ENCODE data around the gene AP1B1.

Gene AP1B1

DNA sequence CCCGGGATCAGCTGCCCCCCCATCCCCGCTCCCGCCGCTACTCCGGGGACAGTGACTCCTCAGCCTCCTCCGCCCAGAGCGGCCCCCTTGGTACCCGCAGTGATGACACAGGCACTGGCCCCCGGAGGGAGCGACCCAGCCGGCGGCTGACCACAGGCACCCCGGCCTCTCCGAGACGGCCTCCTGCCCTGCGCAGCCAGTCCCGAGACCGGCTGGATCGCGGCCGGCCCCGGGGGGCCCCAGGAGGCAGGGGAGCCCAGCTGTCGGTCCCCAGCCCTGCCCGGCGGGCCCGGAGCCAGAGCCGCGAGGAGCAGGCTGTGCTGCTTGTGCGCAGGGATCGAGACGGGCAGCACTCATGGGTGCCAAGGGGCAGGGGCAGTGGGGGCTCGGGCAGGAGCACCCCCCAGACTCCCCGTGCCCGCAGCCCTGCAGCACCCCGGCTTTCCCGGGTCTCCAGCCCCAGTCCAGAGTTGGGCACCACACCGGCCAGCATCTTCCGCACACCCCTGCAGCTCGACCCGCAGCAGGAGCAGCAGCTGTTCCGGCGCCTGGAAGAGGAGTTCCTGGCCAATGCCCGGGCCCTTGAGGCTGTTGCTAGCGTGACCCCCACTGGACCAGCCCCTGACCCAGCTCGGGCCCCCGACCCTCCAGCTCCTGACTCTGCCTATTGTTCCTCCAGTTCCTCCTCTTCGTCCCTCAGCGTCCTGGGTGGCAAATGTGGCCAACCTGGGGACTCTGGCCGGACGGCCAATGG lies 76.7 kb downstream of the AP1B1 start:
- no peak for DNase-seq

GRCh38 chr22:29310863-29311339 lies 77.5 kb downstream of the AP1B1 start:
- DNase-seq, result peak; percentile 60

- no peak for DNase-seq
Observed at GRCh38 chr22:29310065-29310862, 78.1 kb downstream of the AP1B1 start.

DNA sequence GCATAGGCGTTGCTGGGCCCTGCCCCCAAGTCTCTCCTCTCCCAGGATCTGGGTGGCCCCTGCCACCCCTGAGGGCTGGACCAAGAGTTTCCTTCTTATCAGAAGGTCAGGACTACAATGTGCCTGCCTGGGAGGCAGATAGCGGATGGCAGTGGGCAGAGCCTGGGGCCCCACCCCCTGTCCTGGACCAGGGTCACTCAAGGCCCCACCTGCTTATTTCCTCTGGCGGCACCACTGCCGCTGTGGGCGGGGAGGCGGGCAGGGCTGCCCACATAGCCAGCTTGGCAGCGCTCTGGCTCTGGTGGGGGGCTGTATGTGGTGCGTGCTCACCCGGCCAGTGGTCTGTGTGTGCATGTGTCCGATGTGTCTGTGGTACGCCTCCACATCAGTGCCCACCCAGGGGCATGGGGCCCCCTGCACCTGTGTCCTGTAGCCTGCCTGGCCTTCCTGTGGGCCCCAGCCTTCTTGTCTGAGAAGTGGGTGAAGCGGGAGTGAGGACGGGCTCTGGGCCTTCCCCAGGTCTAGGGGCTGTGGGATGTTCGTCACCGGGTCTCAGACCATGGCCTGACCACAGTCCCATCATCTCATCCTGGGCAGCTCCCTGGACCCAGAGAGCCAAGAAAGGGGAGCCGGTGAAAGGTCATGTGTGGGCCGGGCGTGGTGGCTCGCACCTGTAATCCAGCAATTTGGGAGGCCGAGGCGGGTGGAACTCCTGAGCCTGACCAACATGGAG lies 78.9 kb downstream of the AP1B1 start:
- no peak for DNase-seq

- DNase-seq, result peak; percentile 80
Observed at GRCh38 chr22:29308791-29309262, 79.5 kb downstream of the AP1B1 start.

- peak; percentile 29 for DNase-seq
Observed at GRCh38 chr22:29308148-29308790, 80.1 kb downstream of the AP1B1 start.

DNA sequence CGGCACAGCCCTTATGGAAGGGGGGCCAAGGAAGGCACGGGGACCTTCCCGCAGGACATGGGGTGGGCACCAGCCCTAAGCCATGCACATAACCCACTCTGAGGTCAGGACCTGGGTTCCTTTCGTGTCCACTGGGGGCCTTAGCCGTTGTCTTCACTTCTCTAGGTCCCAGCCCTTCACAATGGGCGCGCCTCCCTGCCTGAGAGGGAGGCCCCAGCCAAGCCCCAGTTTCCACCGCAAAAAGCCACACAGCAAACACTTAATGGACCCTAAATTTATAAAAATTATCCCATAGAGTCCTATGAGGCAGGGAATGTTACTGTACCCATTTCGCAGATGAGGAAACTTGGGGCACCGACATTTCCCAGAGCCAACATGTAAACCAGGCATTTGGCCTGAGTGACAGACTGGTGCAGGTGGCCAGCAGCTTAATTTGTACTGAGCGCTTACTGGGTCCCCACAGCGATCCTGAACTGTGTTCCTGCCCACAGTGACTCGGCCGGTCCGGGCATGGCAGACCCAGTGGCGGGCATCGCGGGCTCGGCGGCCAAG lies 80.7 kb downstream of the AP1B1 start:
- DNase-seq, result no peak

DNA sequence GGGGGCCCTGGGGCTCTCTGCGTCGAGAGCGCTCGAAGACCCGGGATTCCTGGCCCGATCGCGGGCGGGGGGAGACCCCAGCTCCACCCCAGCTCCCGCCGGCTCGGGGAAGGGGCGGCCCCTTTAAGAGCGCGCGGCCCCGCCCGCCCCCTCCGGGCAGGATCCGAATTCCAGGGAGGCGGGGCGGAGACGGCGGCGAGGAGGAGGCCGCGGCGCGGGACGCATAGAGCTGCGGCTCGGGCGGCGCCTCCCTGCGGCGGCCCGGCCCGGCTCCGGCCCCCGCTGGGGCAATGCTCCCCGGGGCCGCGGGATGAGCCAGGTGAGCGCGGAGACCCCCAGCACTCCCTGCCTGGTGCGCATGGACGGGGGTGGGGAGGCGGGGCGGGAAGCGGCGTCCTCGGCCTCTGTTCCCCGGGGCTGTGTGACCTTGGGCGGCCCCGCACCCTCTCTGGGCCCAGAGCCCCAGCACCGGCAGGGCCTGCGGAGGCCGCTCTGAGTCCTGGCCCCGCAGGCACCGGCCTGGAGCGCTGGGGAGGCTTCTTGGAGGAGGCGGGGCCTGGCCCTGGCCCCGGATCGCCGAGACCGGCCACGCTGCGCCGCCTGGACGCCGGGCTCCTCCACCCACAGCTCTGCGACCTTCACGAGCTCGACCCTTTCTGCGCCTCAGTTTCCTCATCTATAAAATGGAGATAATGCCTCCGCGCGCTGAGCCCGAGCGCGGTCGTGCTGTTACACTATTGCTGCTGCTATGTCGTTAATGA lies 81.4 kb downstream of the AP1B1 start:
- DNase-seq, result peak; percentile 21

- DNase-seq, result peak; percentile 27
Observed at GRCh38 chr22:29306175-29306834, 82.1 kb downstream of the AP1B1 start, which contains the start of gene GAS2L1. TSS of gene GAS2L1 (plus strand) at chr22:29306650. CDS start at chr22:29308106, 1,456 bp downstream.

DNA sequence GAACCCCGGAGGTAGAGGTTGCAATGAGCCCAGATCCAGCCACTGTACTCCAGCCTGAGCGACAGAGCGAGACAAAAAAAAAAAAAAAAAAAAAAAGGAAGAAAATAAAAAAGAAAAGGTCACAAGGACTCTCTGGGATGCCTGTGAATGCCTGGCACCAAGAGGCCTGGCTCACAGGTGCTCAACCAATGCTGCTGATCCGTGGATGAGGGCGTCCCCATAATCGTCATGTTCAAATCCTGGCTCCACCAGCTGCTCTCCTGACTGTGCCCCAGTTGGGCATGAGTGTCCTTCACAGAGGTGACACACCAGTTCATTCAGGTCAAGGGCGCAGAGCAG lies 82.6 kb downstream of the AP1B1 start:
- DNase-seq, result no peak

GRCh38 chr22:29302681-29303465 lies 85.5 kb downstream of the AP1B1 start:
- DNase-seq, result no peak

DNA sequence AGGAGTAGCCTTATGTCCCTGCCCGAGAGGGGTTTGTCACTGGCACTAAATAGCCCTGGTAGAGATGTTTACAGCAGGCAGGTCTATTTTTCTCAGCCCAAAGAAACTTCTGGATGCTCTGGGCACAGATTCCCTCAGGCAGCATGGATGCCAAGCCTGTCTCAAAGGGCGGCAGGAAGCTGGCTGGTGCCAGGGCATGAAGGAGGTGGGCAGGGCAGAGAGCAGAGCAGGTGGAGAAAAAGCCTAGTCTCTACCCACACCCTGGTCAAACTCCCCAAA lies 86.0 kb downstream of the AP1B1 start:
- DNase-seq, result no peak

DNA sequence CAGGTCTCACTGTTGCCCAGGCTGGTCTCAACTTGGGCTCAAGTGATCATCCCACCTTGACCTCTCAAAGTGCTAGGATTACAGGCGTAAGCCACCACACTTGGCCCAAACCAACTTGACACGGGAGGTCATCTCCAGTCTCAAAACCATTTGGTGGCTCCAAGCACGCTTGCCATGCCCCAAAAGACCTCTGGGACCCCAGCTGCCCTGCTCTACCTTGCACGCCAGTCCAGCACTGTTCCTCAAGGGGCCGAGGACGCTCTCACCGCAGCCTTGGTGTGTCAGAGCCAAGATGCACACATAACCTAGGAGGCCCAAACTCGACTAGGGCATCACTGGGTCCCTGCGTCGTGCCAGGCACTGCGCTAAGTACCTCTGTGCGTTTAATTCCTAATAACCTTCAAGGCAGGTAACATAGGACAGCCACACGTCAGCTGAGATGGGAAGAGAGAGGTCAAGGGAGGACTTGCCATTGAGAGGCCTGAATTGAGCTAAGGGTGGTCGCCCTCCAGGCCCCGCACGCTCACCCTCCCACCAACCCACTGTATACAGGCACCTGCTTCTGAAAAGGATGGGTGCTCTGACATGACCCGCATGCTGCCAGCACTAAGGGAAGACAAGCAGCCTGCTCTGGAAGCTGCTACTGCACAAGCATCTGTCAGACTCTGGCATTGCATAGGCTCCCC lies 86.5 kb downstream of the AP1B1 start:
- no peak for DNase-seq

GRCh38 chr22:29300807-29301601 lies 87.4 kb downstream of the AP1B1 start:
- no peak for DNase-seq

DNA sequence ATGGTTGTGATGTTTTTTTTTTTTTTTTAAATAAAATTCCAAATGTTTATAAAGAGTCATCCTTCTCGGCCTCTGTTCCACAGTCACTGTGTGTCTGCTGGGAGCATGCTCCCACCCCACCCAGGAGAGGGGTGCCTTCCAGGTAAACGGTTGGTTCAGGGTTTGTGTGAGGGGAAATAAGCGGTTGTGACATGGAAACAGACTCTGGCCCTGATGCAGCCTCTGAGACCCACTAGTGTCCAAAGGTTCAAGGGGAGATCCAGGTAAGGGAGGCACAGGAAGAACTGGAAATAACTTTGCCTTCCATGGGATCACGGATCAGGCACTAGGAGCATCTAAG lies 87.9 kb downstream of the AP1B1 start:
- no peak for DNase-seq

DNA sequence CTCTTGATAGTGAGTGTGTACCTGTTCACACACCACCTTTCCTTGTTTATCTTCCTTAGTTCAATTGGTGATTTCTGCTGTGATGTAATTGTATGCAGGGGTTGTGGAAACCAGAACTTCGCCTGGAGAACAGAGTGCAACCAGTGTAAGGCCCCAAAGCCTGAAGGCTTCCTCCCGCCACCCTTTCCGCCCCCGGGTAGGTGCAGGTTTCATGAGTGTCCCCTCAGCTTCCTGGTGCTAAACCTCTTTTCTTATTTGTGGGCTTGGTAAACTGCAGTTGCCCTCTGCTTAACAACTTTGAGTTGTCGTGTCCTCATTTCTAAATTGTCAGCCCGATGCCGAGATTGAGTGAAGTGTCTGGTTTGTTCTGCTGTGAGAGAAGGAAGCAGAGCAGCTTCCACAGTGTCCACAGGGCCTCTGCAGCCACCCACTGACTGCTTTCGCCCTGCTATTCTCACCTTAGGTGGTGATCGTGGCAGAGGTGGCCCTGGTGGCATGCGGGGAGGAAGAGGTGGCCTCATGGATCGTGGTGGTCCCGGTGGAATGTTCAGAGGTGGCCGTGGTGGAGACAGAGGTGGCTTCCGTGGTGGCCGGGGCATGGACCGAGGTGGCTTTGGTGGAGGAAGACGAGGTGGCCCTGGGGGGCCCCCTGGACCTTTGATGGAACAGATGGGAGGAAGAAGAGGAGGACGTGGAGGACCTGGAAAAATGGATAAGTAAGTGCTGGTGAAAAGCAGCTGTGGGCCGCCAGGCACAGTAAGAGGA lies 89.1 kb downstream of the AP1B1 start:
- DNase-seq, result no peak

DNA sequence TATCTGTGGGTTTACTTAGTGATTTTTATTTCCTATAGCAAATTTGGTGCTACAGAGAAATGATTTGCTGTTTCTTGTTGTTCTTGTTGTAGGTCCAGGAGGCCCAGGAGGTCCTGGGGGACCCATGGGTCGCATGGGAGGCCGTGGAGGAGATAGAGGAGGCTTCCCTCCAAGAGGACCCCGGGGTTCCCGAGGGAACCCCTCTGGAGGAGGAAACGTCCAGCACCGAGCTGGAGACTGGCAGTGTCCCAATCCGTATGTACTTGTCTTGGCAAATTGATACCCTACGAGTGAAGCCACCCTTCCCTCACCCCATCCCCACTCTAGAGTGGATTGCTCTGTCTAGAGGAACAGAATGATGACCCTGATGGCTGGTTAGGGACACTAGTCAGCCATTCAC lies 89.7 kb downstream of the AP1B1 start:
- no peak for DNase-seq

DNA sequence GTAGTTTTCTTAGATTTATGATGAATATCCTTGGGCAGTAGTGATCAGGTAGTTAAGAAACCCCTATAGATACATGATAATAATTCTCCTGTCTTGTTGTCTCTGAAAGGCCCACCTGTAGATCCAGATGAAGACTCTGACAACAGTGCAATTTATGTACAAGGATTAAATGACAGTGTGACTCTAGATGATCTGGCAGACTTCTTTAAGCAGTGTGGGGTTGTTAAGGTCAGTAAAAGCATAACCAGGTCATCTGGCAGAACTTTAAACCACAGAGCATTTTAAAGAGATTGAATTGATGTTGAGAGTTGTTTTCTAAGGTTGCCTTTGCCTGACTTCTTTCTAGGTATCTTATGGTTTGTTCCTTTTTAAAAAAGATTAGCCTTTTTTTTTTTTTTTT lies 96.0 kb downstream of the AP1B1 start:
- DNase-seq, result no peak

Data from GF-D8 (cell line).